HCT116 (cell line): ENCODE data around the gene ARHGAP19.

Source experiments
- CTCF ChIP-seq, 3 experiments: fragments of 200-600 bp in 1 of 3; sonication (generic) in 1 of 3; IDR thresholded peaks in 2 of 3; conservative IDR thresholded peaks in 1 of 3; 2 replicates each; pipeline ENCODE4 v1.5.1; 2012 to 2017; ENCODE audit warnings: low read depth in 2 of 3, low read length in 2 of 3, antibody characterized with exemption in 1 of 3, borderline replicate concordance in 1 of 3, control low read depth in 1 of 3, mild to moderate bottlenecking in 1 of 3, mixed read lengths in 1 of 3, mixed run types in 1 of 3, moderate library complexity in 1 of 3; ENCODE audit not compliant: insufficient read depth in 1 of 3
- POLR2A ChIP-seq: IDR thresholded peaks from 2 replicates; pipeline ENCODE4 v1.7.0; 2011; ENCODE audit warnings: borderline replicate concordance; ENCODE audit not compliant: insufficient read depth, insufficient read length; ENCODE audit errors: extremely low read depth

- TF ChIP-seq POLR2A (no peak), CTCF (IDR thresholded peaks at IDR 0.05 in 2 of 3, conservative IDR thresholded peaks at IDR 0.05 in 1 of 3; ENCODE audit: borderline replicate concordance in 1 of 3, insufficient read depth in 1 of 3, low read depth in 2 of 3, low read length in 2 of 3) (no peak)
Observed at GRCh38 chr10:97291357-97292096, 910 bp downstream of the ARHGAP19 start.
